CD4-positive, alpha-beta memory T cell (primary cell): ENCODE data around the gene PRKG1. TPM values are rescaled to one million over a fixed set of nuclear protein-coding genes. Genes with fewer than 3 reads are reported as not detected.
"Not testable (repeated sequence)": the region's sequence is repeated elsewhere in the genome, so short reads cannot be mapped to it uniquely, and the experiment has no call there.

ENCODE experiments used
- CTCF ChIA-PET: fragments of 350-600 bp; sonication (Branson Sonifier 250); formaldehyde crosslinking; loops from one replicate; lab custom pipeline; 2021; ENCODE audit warnings: inconsistent platforms; ENCODE audit not compliant: partially characterized antibody; lab: Charles Lee
- POLR2A ChIA-PET: fragments of 350-600 bp; sonication (Branson Sonifier 250); formaldehyde crosslinking; loops from one replicate; lab custom pipeline; 2021; ENCODE audit not compliant: partially characterized antibody; lab: Charles Lee
- DNase-seq, 5 donors: peaks; one replicate each; pipeline versions ENCODE4 v3.0.0 to v3.0.0-alpha.2; 2020 to 2022; ENCODE audit warnings: mixed read lengths in 1 of 5
- H3K27ac ChIP-seq: one replicate; pipeline ENCODE4 v1.7.0; 2013; ENCODE audit warnings: low read depth, low read length
- H3K27me3 ChIP-seq: 2 replicates; pipeline ENCODE4 v1.7.0; 2013; ENCODE audit warnings: mild to moderate bottlenecking, low read length, moderate library complexity; ENCODE audit not compliant: insufficient read depth
- H3K36me3 ChIP-seq: 2 replicates; pipeline ENCODE4 v1.7.0; 2013; ENCODE audit warnings: mild to moderate bottlenecking, low read length, moderate library complexity; ENCODE audit not compliant: insufficient read depth
- H3K4me1 ChIP-seq: 2 replicates; pipeline ENCODE4 v1.7.0; 2013; ENCODE audit warnings: mild to moderate bottlenecking, low read length, moderate library complexity; ENCODE audit not compliant: insufficient read depth
- H3K4me3 ChIP-seq, 2 donors: one replicate each; pipeline ENCODE4 v1.7.0; 2013; ENCODE audit warnings: low read length in 2 of 2, mild to moderate bottlenecking in 1 of 2
- H3K9me3 ChIP-seq, 2 donors: one replicate each; pipeline ENCODE4 v1.7.0; 2013; ENCODE audit warnings: low read length in 2 of 2, control low read depth in 1 of 2; ENCODE audit not compliant: control insufficient read depth in 1 of 2
- H3K27ac Mint-ChIP-seq, 7 donors: one replicate each; pipeline ENCODE4 v1.8.0; 2020 to 2021; ENCODE audit warnings: mixed read lengths in 7 of 7, mild to moderate bottlenecking in 6 of 7, inconsistent platforms in 3 of 7, moderate library complexity in 3 of 7
- H3K27me3 Mint-ChIP-seq, 2 donors: one replicate each; pipeline ENCODE4 v1.8.0; 2020 to 2021; ENCODE audit warnings: mixed read lengths in 2 of 2
- H3K36me3 Mint-ChIP-seq, 2 donors: one replicate each; pipeline ENCODE4 v1.8.0; 2020 to 2021; ENCODE audit warnings: mixed read lengths in 2 of 2, inconsistent platforms in 1 of 2, mild to moderate bottlenecking in 1 of 2
- H3K4me1 Mint-ChIP-seq, 4 donors: one replicate each; pipeline ENCODE4 v1.8.0; 2020 to 2021; ENCODE audit warnings: mixed read lengths in 4 of 4, mild to moderate bottlenecking in 1 of 4
- H3K4me3 Mint-ChIP-seq, 8 donors: one replicate each; pipeline ENCODE4 v1.8.0; 2020 to 2021; ENCODE audit warnings: mixed read lengths in 8 of 8, mild to moderate bottlenecking in 7 of 8, moderate library complexity in 6 of 8, inconsistent platforms in 3 of 8
- H3K9me3 Mint-ChIP-seq, 8 donors: one replicate each; pipeline ENCODE4 v1.8.0; 2020 to 2021; ENCODE audit warnings: mixed read lengths in 8 of 8, mild to moderate bottlenecking in 5 of 8, inconsistent platforms in 3 of 8, moderate library complexity in 1 of 8
- intact Hi-C: fragments of 100-400 bp; cut with micrococcal nuclease; formaldehyde crosslinking; loops from one replicate; pipeline ENCODE4 v1.15.1; 2023
- polyA plus RNA-seq, 2 donors: library from polyadenylated mRNA; unstranded; fragments of 300-500 nt; fragmentation: Illumina TruSeq; gene quantifications; one replicate each; pipeline ENCODE4 v1.2.3, GENCODE V29; 2021
- total RNA-seq, 2 experiments: library from RNA; stranded (reverse); gene quantifications; one replicate each; pipeline ENCODE4 v1.2.3, GENCODE V29; 2021

The PRKG1 gene
- total and polyA plus RNA-seq, 4 experiments from 2014 or later = 0.06 to 0.20 TPM; not detected in 2

GRCh38 chr10:51147644-51148399, 73.5 kb downstream of the PRKG1 start:
- intact Hi-C loops = no loop called here
- H3K4me3 ChIP-seq = no peak overlapping the region
- H3K36me3 ChIP-seq = no peaks in the 10 kb centered on the region
- DNase-seq = no peak
- Mint-ChIP-seq H3K9me3 (peaks cover 0 to 3% (median 0%) of the 10 kb centered on the region in 8 donors), H3K36me3 (no peaks in the 10 kb centered on the region), H3K27ac (no peak overlapping the region), H3K27me3 (no peaks in the 10 kb centered on the region), H3K4me3 (no peak overlapping the region), H3K4me1 (no peaks in the 10 kb centered on the region)
- H3K27me3 ChIP-seq = no peaks in the 10 kb centered on the region
- H3K4me1 ChIP-seq = no peaks in the 10 kb centered on the region
- no peaks in the 10 kb centered on the region for H3K9me3 ChIP-seq
- H3K27ac ChIP-seq = no peak overlapping the region
- POLR2A ChIA-PET = no interaction called here
- CTCF ChIA-PET = no interaction called here

- ChIA-PET CTCF (no interaction called here), POLR2A (no interaction called here)
- Mint-ChIP-seq H3K9me3 (peaks cover 0 to 4% (median 0%) of the 10 kb centered on the region in 8 donors), H3K4me1 (no peaks in the 10 kb centered on the region), H3K27me3 (no peaks in the 10 kb centered on the region), H3K4me3 (no peak overlapping the region), H3K36me3 (no peaks in the 10 kb centered on the region), H3K27ac (no peak overlapping the region)
- no peak for DNase-seq
- no peaks in the 10 kb centered on the region for H3K9me3 ChIP-seq
- H3K27me3 ChIP-seq = no peaks in the 10 kb centered on the region
- H3K27ac ChIP-seq = no peak overlapping the region
- no peaks in the 10 kb centered on the region for H3K36me3 ChIP-seq
- H3K4me1 ChIP-seq = no peaks in the 10 kb centered on the region
- H3K4me3 ChIP-seq = no peak overlapping the region
- intact Hi-C loops = no loop called here
Observed at GRCh38 chr10:51156926-51157325, 82.6 kb downstream of the PRKG1 start.

GRCh38 chr10:51158832-51159231, 84.5 kb downstream of the PRKG1 start:
- CTCF ChIA-PET = no interaction called here
- no peaks in the 10 kb centered on the region for H3K27me3 Mint-ChIP-seq

DNA sequence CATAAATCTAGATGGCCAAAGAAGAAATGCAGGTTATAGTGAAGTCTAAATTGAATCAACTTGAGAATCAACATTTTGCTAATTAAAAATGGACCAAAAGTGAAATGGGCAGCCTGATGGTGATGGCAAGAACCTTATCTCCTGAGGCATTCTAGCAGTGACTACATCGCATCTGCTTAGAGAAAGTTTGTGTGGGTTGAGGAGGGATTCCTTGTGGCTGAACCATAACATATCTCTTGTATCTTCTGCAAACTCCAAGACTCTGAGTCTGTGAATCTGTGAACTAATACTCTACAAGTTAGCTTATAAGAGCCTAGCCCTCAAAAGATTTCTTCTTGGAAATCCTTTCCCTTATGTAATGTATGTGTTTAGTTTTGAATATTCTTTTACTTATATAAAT, 85.6 kb downstream of the PRKG1 start:
- Histone ChIP-seq H3K4me3 (no peak overlapping the region), H3K4me1 (no peaks in the 10 kb centered on the region), H3K36me3 (no peaks in the 10 kb centered on the region), H3K9me3 (no peaks in the 10 kb centered on the region), H3K27ac (no peak overlapping the region), H3K27me3 (no peaks in the 10 kb centered on the region)
- DNase-seq = no peak
- intact Hi-C loops = no loop called here
- Mint-ChIP-seq H3K4me3 (no peak overlapping the region), H3K36me3 (no peaks in the 10 kb centered on the region), H3K27ac (no peak overlapping the region), H3K27me3 (no peaks in the 10 kb centered on the region), H3K4me1 (no peaks in the 10 kb centered on the region), H3K9me3 (peaks cover 0 to 4% (median 0%) of the 10 kb centered on the region in 8 donors)
- CTCF ChIA-PET = no interaction called here
- POLR2A ChIA-PET = no interaction called here

More at GRCh38 chr10:51158832-51159231, 84.5 kb downstream of the PRKG1 start:
- Histone ChIP-seq H3K27ac (no peak overlapping the region), H3K4me1 (no peaks in the 10 kb centered on the region), H3K4me3 (no peak overlapping the region), H3K27me3 (no peaks in the 10 kb centered on the region), H3K9me3 (no peaks in the 10 kb centered on the region), H3K36me3 (no peaks in the 10 kb centered on the region)
- Mint-ChIP-seq H3K4me3 (no peak overlapping the region), H3K9me3 (peaks cover 0 to 4% (median 0%) of the 10 kb centered on the region in 8 donors), H3K27ac (no peak overlapping the region), H3K4me1 (no peaks in the 10 kb centered on the region), H3K36me3 (no peaks in the 10 kb centered on the region)
- intact Hi-C loops = no loop called here
- POLR2A ChIA-PET = no interaction called here
- DNase-seq = no peak

DNA sequence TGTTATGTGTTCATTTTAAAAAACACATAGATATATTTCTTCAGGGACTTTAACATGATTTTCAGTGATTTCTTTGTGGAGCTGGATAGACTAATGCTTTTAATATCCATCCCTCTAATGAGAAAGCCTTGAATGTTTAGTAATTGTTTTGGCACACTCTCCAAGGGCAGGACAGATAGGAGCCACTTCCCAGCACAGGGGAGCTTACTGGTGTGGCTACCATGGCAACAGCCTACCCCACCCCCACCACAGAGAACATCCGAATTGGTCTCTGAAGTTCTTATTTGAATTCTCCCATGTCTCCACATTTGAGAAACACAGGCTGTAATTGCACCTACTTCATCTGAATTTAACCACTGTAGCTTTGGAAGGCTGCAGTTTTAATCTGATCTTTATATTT, 87.7 kb downstream of the PRKG1 start:
- no peaks in the 10 kb centered on the region for H3K36me3 Mint-ChIP-seq
- CTCF ChIA-PET = interaction anchor here (1.1 kb wide), 1 partner anchor 9 kb away, joined by 3 read pairs; no protein-coding TSS in a partner anchor
- Histone ChIP-seq H3K4me1 (no peaks in the 10 kb centered on the region), H3K27me3 (no peaks in the 10 kb centered on the region), H3K9me3 (no peaks in the 10 kb centered on the region), H3K36me3 (no peaks in the 10 kb centered on the region), H3K27ac (no peak overlapping the region), H3K4me3 (no peak overlapping the region)
- DNase-seq = no peak
- POLR2A ChIA-PET = no interaction called here
- no peak overlapping the region for H3K4me3 Mint-ChIP-seq
- H3K9me3 Mint-ChIP-seq = peaks cover 0 to 4% (median 0%) of the 10 kb centered on the region in 8 donors
- H3K4me1 Mint-ChIP-seq = no peaks in the 10 kb centered on the region
- no peak overlapping the region for H3K27ac Mint-ChIP-seq
- intact Hi-C loops = no loop called here
- H3K27me3 Mint-ChIP-seq = no peaks in the 10 kb centered on the region

DNA sequence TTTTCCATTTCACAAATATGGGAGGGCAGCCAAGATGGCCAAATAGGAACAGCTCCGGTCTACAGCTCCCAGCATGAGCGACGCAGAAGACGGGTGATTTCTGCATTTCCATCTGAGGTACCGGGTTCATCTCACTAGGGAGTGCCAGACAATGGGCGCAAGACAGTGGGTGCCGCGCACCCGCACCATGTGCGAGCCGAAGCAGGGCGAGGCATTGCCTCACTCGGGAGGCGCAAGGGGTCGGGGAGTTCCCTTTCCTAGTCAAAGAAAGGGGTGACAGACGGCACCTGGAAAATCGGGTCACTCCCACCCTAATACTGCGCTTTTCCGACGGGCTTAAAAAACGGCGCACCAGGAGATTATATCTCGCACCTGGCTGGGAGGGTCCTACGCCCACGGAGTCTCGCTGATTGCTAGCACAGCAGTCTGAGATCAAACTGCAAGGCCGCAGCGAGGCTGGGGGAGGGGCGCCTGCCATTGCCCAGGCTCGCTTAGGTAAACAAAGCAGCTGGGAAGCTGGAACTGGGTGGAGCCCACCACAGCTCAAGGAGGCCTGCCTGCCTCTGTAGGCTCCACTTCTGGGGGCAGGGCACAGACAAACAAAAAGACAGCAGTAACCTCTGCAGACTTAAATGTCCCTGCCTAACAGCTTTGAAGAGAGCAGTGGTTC, 89.2 kb downstream of the PRKG1 start:
- DNase-seq, intact Hi-C loops, H3K9me3 Mint-ChIP-seq, H3K4me3 ChIP-seq, H3K27ac Mint-ChIP-seq, H3K4me1 Mint-ChIP-seq, H3K4me3 Mint-ChIP-seq, H3K27me3 Mint-ChIP-seq, H3K36me3 Mint-ChIP-seq, H3K27me3 ChIP-seq, POLR2A ChIA-PET, H3K27ac ChIP-seq, CTCF ChIA-PET, H3K36me3 ChIP-seq, H3K4me1 ChIP-seq, H3K9me3 ChIP-seq: not testable (repeated sequence)

GRCh38 chr10:51168086-51168815, 94.0 kb downstream of the PRKG1 start:
- Mint-ChIP-seq H3K27ac (no peak overlapping the region), H3K4me1 (no peaks in the 10 kb centered on the region), H3K9me3 (peaks cover 0 to 4% (median 0%) of the 10 kb centered on the region in 8 donors), H3K27me3 (no peaks in the 10 kb centered on the region), H3K36me3 (no peaks in the 10 kb centered on the region), H3K4me3 (no peak overlapping the region)
- no peak overlapping the region for H3K4me3 ChIP-seq
- POLR2A ChIA-PET = no interaction called here
- H3K9me3 ChIP-seq = no peaks in the 10 kb centered on the region
- intact Hi-C loops = no loop called here
- H3K36me3 ChIP-seq = no peaks in the 10 kb centered on the region
- no peaks in the 10 kb centered on the region for H3K4me1 ChIP-seq
- CTCF ChIA-PET = no interaction called here
- no peak overlapping the region for H3K27ac ChIP-seq
- DNase-seq = no peak
- H3K27me3 ChIP-seq = no peaks in the 10 kb centered on the region
